GM19025 (cell line): ENCODE data around the gene SLC5A12.

Experiments
- ATAC-seq: cut with Tn5 transposase; IDR thresholded peaks from one replicate; pipeline ENCODE4 v1.9.1; 2021; ENCODE audit warnings: mild to moderate bottlenecking, low read depth, moderate library complexity; ENCODE audit not compliant: unreplicated experiment

The SLC5A12 gene

DNA sequence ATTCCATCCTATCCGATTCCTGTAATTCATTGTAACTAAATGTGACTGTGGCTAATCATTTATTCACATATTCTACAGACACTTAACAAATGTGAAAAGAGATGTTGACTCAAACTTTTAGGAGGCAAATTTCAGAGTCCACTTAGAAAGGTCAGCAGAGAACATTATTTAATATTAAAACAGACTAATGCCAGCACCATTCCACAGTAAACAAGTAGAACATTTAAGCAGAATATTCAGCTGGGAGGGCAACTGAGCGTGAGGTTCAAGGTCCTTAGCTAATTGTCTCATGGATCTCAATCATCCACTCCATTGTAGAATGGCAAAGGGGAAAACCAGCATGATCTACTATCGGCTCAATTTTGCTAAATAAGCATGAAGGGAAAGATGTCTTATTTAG lies 5.1 kb upstream of the SLC5A12 start:
- ATAC-seq = no peak

DNA sequence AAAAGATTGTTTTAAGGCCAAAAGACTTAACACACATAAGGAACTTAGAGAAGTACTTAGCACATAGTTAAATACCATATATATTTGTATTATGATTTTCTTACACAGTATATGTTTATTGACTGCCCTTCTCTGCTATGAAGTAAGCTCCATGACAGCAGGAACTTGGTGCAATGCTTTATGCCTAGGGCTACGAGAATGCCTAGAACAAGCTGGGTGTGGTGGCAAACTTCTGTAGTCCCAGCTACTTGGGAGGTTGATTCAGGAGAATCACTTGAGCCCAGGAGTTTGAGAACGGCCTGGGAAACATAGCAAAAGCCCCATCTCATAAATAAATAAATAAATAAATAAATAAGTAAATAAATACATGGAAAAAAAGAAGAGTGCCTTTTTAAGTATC lies 1.9 kb downstream of the SLC5A12 start:
- ATAC-seq = no peak

DNA sequence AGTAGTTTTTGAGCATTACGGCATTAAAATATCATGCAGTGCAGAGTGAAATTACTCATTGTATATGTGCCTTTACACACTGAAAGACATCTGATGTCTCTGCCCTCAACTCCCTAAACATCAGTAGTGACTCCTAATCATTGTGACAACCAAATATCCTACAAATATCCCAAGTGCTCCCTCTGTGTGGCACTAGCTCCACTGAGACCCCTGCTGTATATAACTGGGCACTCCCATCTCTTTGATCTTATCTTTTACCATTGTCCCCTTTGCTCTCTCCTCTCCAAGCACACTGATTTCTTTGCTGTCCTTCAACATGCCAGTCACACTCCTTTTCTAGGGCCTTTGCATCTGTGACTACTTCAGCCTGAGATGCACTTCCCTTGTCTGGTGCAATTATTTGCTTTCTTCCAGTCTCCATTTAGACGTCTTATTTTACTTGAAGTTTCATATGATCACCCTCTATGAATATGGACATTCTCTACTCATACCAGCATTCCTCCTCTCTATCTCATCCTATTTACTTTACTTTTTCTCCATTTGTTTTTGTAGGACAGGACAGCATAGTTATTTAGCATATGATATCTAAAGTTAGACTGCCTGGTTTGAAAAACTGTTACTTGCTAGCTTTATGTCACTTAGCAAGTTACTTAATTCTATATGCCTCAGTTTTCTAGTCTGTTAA lies 2.4 kb downstream of the SLC5A12 start:
- no peak for ATAC-seq

DNA sequence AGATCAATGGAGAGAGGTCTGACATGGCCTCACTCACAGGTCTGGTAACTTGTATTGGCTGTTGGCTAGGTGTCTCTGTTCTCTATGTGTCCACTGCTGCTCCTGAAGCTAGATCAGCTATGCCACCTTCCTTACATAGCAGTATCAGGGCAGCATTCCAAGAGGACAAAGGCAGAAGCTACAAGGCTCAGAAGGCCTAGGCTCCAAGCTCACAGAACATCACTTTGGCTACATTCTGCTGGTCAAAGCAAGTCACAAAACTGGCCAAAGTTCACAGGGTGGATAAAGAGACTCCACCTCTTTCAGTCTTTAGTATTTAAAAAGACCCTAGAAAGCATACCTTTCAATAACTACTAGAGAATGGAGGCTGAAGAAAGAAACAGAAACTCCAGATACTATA lies 4.1 kb downstream of the SLC5A12 start:
- no peak for ATAC-seq

DNA sequence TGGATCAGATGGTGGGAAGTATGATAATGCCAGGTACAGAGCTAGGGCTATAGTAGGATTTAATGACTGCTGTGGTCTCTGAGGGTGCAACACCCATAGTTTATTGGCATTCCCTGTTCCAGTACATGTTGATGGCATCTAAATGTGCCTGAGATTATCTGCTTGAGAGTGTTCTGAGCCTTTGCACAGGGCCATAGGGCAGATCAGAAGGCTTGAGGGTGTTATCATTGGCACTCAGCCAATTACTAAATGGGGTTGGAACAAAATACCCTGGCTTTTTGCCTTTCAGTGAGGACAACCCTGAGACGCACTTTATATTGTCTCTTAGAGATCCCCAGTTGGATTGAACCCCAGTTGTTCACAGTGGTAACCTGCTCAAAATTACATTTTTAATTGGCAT lies 6.7 kb downstream of the SLC5A12 start:
- ATAC-seq = no peak

DNA sequence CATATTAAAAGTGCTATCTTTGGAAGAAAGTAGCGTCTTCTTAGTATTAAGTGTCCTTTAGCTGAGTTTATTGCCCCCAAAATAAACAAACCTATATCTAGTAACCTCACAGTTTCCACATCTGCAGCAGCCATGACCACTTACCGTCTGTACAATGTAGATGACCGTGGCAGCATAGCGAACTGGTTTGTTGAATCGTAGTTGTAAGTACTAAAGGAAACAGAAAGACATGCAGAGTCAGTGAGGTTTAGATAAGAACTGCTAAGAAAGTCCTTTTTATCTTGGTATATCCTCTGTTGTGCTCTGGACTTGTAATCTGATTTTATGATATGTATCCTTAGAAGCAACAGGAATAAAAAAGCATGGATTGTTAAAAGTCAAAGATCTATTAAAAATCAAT lies 9.4 kb downstream of the SLC5A12 start:
- ATAC-seq = no peak

DNA sequence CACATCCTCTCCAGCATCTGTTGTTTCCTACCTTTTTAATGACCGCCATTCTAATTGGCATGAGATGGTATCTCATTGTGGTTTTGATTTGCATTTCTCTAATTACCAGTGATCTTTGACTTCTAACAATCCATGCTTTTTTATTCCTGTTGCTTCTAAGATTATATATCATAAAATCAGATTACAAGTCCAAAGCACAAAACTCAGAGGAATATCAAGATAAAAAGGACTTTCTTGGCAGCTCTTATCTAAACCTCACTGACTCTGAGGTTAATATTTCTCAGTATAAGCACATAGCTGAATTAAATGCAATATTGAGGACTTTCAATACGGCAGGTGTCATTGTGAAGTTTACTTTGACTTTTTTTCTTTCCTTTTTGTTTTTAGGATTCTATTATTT lies 11.4 kb downstream of the SLC5A12 start:
- no peak for ATAC-seq

DNA sequence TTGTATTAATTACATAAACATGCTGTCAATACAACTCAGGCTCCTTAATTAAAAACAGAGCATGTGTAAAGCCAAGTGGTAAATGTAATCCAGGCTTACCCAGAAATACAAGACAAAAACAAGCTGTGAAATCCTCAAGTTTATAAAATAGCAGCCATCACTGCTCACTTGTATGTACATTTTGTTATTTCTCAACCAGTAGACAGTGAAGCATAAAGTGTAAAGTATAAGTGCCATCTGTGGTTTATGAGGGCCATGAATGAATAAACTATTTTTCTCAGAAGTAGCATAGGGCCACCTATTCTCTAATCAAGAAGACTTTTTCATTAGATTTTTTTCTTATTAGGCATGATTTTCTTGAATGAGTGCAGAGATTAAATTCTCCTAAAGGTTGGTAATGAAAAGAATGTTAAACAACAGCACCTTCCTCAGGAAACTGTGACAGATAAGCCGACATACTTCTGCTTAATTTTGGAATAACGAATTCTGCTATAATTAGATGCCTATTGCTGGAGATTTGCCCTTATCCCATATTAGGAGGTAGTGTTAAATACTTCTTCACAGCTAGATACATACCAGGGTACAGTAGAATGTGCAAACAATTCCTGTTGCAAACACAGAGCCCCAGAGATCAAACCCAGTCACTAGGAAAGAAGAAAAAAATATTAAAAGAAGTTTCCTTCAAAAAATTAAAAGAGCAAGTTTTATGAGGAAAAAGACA lies 13.0 kb downstream of the SLC5A12 start:
- no peak for ATAC-seq

DNA sequence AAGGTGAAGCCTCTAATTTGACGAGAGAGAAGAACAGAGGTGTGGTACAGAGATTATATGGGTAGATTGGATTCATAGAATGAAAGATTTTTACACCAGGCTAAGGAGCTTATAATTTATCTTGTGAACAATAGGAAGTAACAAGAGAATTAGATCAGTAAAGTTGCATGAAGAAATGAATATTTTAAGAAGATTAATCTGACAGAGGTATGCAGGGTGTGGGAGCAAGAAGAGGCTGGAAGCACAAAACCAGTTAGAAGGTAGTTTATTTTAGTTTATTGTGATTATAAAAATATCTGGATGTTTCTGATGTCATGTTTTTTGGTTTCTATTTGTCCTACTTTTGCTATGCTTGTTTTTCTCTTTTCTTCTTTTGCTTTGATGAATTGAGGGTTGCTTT lies 15.7 kb downstream of the SLC5A12 start:
- no peak for ATAC-seq

DNA sequence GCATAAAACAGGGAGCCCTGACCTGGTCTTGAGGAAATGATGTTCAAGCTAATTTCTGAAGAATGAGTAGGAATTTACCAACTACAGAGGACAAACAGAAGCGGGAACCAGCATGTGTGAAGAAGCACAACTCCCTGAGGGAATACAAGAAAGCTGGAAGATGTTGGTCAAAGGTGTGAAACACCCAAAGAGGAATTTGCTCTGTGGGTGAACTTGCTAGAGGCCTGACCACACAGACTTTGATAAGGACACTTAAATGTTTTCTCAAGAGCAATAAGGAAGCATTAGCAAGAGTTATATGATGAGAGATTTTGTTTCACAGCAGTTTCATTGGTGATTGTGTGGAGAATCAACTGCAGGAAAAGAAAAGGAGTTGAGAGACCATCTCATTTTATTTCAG lies 17.6 kb downstream of the SLC5A12 start:
- ATAC-seq = no peak

DNA sequence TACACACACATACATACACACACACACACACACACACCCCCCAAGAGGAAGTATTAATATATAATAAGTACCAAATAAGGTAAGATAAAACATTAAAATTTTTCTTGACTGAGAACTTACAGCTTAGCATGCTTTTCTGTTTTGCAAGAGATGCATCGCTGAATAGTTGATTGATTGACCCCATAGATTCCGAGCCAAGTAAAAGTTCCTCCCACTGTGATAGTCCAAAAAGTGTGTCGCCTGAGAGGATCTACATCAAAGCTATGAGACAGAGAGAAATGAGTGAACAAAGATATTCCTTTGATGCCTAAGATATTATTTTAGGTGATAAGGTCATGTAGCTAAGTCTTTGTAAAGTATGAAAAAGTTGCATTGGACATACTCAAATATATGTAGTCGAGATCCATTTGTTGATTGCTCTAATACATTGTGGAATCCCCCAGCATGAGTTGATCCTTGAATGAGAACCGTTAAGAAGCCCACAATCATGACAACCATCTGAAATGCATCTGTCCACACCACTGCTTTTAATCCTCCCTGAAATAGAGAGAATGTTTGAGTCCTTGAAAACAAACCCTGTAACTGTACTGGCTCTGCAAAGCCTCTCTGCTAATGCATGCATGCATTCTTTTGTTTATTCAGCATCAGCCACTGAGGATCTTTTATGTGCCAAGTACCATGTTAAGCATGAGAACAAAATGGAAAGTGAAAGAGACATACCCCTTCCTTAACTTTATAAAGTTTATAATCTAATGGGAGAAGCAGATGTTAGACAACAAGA lies 18.3 kb downstream of the SLC5A12 start:
- no peak for ATAC-seq

DNA sequence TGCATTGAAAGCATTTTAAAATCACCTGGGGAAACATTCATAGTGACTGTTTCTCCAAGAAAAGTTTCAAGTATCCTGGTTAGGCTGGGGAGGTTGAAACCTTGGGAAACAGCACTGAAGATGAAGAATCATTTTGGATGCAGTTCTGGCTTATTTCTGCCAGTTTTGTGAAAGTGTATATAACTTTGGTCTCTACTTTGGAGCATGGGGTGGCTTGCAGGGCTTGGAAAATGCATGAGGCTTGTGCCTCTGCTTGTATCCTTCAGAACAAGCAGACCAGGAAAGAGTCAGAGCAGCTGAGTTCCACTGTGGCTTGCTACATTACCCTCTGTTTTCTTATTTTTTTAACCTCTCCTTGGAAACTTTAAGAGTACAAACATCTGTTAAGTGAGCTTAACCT lies 19.5 kb downstream of the SLC5A12 start:
- ATAC-seq = no peak

DNA sequence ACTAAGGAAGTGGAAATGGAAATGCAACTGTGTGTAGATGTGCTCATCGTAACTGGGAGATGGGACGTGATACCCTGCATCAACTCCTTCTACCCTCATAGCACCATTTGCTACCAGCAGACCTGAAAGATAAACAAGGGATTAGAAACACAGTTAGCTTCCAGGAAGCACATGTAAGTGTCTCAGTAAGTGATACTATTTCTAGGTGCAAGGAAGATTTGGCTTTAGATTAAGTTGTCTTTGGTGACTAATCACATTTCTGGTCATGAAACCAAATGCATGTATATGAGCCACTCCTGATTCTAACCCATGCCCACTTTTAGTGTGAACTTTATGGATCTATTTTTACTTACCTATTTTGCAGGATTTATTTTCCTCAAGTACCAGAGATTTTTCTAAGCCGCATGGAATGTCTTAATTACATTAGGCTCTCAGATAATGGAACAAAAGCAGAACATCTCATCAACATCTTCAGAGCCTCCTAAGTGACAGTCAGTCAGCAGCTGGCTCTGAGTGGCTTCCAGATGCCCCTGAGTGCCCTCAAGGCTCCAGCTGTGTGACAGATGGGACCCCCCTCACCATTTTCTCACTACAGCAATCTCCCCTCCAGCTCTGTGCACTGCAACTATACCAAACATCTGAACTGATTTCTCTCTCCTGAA lies 21.2 kb downstream of the SLC5A12 start:
- ATAC-seq = no peak

DNA sequence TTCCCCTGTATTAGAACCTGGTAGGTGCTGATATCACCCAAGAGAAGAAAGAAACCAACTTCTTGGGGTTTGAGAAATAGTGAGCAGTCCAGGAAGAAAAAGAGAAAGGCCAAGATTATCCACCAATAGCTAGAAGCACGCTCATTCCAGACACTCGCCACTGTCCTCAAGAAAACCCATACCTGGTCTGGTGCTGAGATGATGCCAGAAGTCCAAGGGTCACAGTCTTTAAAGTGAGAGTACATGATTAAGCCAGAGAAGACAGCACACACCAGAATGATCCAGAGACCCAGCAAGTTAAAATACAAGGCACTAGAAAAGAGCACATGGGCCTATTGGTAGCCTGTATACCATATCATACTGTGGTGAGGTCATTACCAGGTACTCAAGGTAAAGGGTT lies 23.6 kb downstream of the SLC5A12 start:
- no peak for ATAC-seq

DNA sequence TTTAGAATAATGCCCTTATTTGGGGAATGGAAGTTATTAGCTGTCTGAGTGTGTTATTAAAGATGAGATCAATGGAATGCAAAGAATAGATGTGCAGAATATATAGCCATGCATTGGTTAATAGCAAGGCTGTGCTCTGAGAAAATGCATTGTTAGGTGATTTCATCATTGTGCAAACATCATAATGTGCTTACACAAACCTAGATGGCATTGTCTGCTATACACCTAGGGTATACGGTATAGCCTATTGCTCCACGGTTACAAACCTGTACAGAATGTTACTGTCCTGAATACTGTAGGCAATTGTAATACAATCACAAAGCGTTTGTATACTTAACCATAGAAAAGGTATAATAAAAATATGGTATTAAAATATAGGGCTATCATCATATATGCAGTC lies 25.5 kb downstream of the SLC5A12 start:
- ATAC-seq = no peak

DNA sequence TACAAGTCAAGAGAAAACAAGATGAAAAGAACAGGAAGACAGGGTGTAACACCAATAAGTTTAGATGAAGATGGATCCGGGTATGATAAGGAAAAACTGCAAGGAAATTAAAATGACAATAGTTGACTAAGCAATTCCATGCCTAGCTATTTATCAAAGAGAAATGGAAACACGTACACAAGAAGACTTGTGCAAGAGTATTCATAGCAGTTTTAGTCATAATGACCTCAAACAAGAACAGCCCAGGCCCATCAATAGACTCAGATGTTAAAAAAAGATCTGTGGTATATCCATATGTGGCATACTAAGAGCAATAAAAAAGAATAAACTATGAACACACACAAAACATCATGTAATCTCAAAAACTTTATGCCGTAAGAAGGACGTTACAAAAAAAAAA lies 33.2 kb downstream of the SLC5A12 start:
- ATAC-seq = no peak

DNA sequence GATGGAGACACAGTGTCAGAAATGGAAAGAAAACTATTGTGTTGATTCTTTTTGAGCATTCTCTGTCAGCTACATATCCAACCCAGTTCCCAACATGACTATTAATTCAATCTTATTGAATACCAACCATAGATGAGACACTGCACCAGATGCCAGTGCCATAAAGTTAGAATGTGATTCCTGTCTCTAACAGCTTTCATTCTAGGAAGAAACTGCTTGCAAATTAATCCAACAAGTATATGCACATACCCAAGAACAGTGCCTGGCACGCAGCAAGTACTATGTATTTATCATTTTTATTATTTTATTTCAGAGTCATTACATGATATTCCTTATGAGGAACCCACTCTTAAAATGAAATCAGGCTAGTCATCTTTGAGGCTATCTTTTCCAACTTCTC lies 34.5 kb downstream of the SLC5A12 start:
- ATAC-seq = no peak

DNA sequence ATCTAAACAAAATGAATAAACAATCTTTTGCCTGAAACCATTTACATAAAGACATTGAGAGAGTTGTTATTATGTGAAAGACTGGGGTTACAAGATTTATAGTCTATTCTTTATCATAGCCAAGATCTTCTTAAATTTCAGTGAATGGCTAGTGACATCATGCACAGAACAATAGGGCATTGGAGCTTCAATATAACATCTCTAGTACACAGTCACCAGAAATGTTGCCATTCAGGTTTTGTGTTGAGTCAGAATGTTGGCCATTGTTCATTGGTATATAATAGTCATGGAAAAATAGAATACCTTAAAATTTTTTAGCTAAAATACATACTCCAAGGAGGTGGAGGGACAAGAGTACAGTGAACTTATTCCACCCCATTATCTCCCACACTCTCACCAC lies 44.3 kb downstream of the SLC5A12 start:
- ATAC-seq = no peak

DNA sequence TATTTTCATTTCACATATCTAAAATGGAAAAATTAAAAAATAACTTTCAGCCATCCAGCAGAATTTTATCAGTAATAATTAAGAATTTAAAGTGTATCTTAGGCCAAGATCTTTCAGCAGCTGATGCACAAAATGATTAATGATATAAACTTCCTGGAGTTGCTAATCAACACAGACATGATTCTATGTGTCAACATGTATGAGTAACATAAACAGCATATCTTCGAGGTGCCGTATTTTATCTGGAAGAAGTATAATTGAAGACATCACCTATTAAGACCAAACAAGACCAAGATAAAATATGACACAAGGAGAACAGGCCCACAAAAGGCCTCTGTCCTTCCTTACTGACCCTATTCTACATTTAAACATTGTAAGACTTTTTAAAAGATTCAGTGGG lies 45.2 kb downstream of the SLC5A12 start:
- ATAC-seq = no peak

DNA sequence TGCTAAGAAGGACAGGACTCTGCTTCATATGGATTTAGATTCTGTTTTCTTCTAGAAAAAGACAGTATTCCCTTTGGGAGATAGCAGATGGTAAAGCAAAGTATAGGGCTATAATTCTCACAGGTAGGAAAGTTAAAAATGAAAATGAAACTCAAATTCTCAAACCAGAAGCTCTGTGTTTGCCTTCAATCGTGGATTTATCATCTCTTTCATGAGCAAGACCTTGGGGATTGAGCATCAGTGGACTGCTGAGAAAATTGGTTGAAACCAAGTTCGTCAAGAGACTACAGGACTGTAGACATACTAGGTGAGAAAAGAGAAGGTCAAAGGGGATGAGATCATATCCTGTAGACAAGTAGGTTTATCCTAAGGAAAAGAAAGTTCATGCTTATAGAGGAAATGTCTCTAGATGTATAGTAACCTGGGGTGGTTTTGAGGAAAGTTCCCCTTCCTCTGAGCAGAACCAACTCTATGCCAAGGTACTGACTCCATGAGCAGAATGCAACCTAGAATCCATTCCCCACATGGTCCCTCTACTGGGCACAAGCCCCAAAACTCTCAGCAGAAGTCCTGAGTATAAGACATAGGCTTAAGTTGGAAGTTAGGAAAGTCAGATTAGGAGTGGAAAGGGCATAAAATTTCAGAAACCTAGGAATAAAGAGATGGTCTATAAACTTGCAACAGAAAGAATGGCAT lies 46.5 kb downstream of the SLC5A12 start:
- ATAC-seq = no peak

DNA sequence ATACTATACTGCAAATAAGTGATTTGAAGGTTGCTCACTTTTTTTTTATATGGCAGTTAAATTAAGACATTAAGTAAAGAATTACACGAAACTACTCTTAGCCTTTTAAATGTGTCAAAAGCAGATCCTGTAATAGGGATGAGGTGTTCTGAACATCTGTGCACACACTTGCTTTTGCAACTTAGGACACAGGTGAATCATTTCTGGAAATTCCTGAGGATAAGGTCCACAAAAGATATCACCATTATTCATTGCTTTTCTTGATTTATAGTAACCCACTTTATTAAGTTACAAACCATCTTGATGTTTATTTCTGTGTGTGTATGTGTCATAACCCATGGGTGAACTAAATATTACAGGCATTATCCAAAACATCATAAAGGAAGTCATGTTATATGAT lies 55.9 kb downstream of the SLC5A12 start:
- no peak for ATAC-seq
